Measurements from ENCODE around the gene CLIC4.

The CLIC4 gene

GRCh38 chr1:24864370-24864777 lies 119.1 kb downstream of the CLIC4 start:
- H3K36me3 Mint-ChIP-seq (ENCODE audit: low read depth), result no peaks in the 10 kb centered on the region
- H3K9me3 Mint-ChIP-seq, result no peaks in the 10 kb centered on the region
- peak overlapping the region; percentile 76 for H3K27ac Mint-ChIP-seq
- H3K27me3 Mint-ChIP-seq (ENCODE audit: low read depth, poor library complexity), result peaks cover 45% of the 10 kb centered on the region
- peaks cover 69% of the 10 kb centered on the region for H3K4me1 Mint-ChIP-seq
- no peak for TF ChIP-seq CTCF (IDR thresholded peaks at IDR 0.05)
- peak overlapping the region; percentile 65 for H3K4me3 Mint-ChIP-seq
- peak; percentile 43 for DNase-seq

GRCh38 chr1:24865168-24865567 lies 119.9 kb downstream of the CLIC4 start:
- no peak overlapping the region for H3K4me3 Mint-ChIP-seq
- H3K27me3 Mint-ChIP-seq (ENCODE audit: low read depth, poor library complexity), result peaks cover 49% of the 10 kb centered on the region
- H3K9me3 Mint-ChIP-seq, result no peaks in the 10 kb centered on the region
- peaks cover 69% of the 10 kb centered on the region for H3K4me1 Mint-ChIP-seq
- no peaks in the 10 kb centered on the region for H3K36me3 Mint-ChIP-seq (ENCODE audit: low read depth)
- no peak for TF ChIP-seq CTCF (IDR thresholded peaks at IDR 0.05)
- no peak for DNase-seq
- no peak overlapping the region for H3K27ac Mint-ChIP-seq

- peaks cover 69% of the 10 kb centered on the region for H3K4me1 Mint-ChIP-seq
- H3K27me3 Mint-ChIP-seq (ENCODE audit: low read depth, poor library complexity), result peaks cover 44% of the 10 kb centered on the region
- no peak overlapping the region for H3K4me3 Mint-ChIP-seq
- no peak for TF ChIP-seq CTCF (IDR thresholded peaks at IDR 0.05)
- H3K9me3 Mint-ChIP-seq, result no peaks in the 10 kb centered on the region
- H3K36me3 Mint-ChIP-seq (ENCODE audit: low read depth), result no peaks in the 10 kb centered on the region
- H3K27ac Mint-ChIP-seq, result no peak overlapping the region
- no peak for DNase-seq
Observed at GRCh38 chr1:24865587-24865986, 120.3 kb downstream of the CLIC4 start.

- H3K4me1 Mint-ChIP-seq, result peaks cover 65% of the 10 kb centered on the region
Observed at GRCh38 chr1:24866211-24867083, 121.2 kb downstream of the CLIC4 start.

GRCh38 chr1:24867084-24867870 lies 122.0 kb downstream of the CLIC4 start:
- no peak for TF ChIP-seq CTCF (IDR thresholded peaks at IDR 0.05)
- Mint-ChIP-seq H3K36me3 (ENCODE audit: low read depth) (no peaks in the 10 kb centered on the region), H3K27ac (no peak overlapping the region), H3K9me3 (no peaks in the 10 kb centered on the region), H3K4me1 (peaks cover 57% of the 10 kb centered on the region), H3K27me3 (ENCODE audit: low read depth, poor library complexity) (peaks cover 38% of the 10 kb centered on the region), H3K4me3 (no peak overlapping the region)
- no peak for DNase-seq

More at GRCh38 chr1:24866211-24867083, 121.2 kb downstream of the CLIC4 start:
- Mint-ChIP-seq H3K36me3 (ENCODE audit: low read depth) (no peaks in the 10 kb centered on the region), H3K9me3 (no peaks in the 10 kb centered on the region), H3K27me3 (ENCODE audit: low read depth, poor library complexity) (peaks cover 37% of the 10 kb centered on the region), H3K27ac (no peak overlapping the region), H3K4me3 (no peak overlapping the region)
- TF ChIP-seq CTCF (IDR thresholded peaks at IDR 0.05), result no peak
- no peak for DNase-seq
